D721Med (cell line): ENCODE data around the gene LSAMP.

Experiments
- DNase-seq: peaks from one replicate; pipeline ENCODE4 v3.0.0; 2011; ENCODE audit warnings: low spot score; ENCODE audit not compliant: insufficient read length
- FAIRE-seq: peaks from 2 replicates; lab custom pipeline; 2011; peaks lifted over from hg19 to GRCh38; lab: Jason Lieb, UNC
- TF ChIP-seq, protein P1 (sequence below): IDR thresholded peaks from 2 replicates; pipeline ENCODE4 v1.5.1; 2012; ENCODE audit warnings: mild to moderate bottlenecking, control low read depth; ENCODE audit not compliant: insufficient read depth; ENCODE audit errors: missing control alignments

The LSAMP gene

DNA sequence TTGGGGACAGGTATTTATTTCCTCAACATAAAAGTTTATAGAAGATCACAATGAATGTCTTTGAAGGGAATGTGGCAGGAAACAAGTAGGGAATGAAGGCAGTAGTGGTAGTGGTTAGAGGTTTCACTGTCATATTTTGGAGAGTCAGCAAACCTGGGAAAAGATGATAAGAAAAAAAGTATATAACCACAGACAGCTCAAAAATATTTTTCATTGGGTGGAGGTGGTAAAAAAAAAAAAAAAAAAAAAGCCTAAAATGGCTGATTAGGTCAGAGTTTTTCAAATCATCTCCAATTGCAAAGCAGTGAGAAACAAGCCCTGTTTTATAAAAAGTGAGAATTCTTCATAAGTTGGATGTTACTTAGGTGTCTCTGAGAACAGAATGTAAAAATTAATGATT, 400.0 kb downstream of the LSAMP start:
- DNase-seq (no peak), FAIRE-seq (no peak)
- TF ChIP-seq, protein P1, sequence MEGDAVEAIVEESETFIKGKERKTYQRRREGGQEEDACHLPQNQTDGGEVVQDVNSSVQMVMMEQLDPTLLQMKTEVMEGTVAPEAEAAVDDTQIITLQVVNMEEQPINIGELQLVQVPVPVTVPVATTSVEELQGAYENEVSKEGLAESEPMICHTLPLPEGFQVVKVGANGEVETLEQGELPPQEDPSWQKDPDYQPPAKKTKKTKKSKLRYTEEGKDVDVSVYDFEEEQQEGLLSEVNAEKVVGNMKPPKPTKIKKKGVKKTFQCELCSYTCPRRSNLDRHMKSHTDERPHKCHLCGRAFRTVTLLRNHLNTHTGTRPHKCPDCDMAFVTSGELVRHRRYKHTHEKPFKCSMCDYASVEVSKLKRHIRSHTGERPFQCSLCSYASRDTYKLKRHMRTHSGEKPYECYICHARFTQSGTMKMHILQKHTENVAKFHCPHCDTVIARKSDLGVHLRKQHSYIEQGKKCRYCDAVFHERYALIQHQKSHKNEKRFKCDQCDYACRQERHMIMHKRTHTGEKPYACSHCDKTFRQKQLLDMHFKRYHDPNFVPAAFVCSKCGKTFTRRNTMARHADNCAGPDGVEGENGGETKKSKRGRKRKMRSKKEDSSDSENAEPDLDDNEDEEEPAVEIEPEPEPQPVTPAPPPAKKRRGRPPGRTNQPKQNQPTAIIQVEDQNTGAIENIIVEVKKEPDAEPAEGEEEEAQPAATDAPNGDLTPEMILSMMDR, result no peak

DNA sequence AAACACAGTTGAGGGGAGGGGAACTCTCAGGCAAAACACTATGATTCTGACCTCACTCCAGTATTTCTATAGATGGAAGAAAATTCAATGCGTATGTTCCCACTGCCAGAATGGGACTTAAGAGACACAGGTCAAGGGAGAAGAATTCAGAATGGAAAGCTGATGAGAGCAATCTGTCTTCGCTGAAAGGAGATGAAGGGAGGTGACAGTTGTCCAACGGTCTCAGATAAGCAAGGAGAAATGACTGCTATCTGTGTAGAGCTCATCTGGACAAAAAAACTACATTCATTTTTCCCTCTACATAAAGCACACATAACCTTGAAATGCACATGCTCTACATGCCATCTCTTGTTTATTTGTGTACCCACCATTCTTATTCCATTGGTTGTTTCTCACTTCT, 405.1 kb downstream of the LSAMP start:
- TF ChIP-seq, protein P1, result no peak
- FAIRE-seq, result no peak
- DNase-seq, result no peak

DNA sequence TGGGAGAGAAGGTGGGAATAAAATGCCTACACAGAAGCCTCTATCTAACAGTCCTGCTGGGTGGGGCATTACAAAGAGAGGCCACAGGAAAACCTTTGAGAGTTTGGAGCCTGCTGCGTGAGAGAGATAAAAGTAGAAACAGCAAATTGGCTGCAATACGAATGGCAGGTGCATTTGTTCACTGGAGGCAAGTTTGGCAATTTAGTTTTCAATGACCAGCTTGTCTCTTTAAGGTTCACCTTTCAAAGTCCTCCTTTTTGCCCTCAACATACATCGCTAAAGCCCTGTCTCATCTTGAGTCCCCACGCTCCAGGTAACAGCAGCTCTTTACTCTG, 405.7 kb downstream of the LSAMP start:
- no peak for DNase-seq
- no peak for FAIRE-seq
- TF ChIP-seq, protein P1, result no peak

DNA sequence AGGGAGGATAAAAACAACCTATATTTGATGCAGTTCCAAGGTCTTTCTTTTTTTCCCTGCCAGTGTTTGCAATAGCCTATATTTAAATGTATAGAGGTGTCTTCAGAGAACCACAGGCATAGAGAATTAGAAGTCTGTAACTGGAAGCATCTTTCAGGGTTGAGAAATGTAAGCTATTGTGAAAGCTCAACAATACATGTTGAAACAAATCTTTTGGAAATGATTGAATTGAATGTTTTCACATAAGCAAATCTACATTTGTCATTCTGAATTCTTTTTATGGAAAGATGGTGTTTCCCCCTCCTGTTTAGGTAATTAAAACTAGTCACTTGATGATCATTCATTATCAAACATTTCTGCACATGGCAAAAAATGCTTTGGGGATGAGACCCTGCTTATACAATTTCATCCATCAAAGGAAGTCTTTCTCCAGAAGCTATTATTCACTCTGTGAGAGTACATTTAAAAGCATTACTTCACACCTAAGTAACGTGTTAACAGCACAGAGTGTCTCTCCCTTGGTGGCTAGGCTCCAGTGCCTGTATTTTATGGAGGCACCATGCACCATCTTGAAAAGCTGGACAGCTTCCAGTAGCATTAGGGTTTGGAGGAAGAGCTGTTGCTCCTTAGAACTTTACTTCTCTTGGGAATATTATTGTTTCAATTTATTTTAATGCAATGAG, 406.2 kb downstream of the LSAMP start:
- no peak for FAIRE-seq
- DNase-seq, result no peak
- TF ChIP-seq, protein P1, result no peak

DNA sequence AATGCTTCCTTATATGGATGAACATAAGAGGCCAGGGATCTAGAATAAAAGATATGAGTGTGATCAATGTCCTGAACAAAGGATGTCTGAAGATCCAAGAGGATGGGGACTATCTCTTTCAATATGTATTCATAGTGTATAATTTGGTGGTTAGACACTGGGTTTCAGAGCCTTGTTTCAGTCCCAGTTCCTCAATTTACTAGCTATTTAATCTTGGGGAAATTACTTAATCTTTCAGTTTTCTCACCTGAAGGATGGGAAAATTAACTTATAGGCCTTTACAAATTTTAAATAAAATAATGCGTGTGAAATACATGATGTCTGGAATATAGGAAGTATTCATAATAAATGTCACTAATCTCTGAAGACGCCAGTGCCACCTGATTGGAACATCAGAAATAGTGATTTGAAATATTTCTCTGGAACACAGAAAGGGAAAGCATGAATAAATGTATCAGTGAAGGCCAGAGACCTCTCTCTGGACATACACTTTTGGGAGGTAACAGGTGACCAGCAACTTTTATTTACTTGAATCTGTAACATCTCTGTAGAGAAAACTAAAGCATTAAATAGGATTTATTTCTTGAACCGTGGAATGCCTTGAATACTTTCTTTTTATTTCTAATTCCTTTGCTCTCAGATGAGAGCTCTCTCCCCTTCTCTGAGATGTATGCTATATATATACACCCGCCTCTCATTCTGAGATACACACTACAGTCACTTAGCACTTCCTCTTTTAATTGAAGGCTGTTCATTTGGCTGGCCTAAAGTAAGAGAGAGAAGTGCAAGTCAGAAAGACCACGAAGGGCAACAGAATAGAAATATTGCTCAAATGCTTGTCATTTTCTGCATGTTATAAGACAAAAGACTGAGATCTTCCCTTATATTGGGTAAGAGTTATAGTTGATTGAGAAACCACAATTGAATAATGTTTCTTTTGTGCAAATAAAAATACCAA, 407.1 kb downstream of the LSAMP start:
- DNase-seq (no peak), FAIRE-seq (no peak)
- TF ChIP-seq, protein P1, result no peak

DNA sequence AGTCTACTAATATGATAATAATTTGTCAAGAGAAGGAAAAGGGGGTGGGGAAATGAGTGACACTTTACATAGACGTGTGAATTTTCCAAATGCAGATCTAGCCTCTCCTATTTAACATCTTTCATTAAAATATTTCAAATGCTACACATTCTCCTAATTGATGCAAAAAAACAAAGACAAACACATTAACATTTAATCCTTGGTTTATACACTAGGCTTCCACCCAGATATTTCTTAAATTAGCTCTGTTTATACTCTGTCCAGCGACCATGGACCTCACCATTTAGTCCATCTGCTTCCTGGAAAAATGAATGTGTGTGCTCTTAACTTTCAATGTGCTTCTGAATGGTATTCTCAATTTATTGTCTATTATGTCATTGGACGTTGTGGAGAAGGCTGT, 409.9 kb downstream of the LSAMP start:
- TF ChIP-seq, protein P1, result no peak
- no peak for DNase-seq
- FAIRE-seq, result no peak
